SK-N-MC (cell line): ENCODE results near the gene ACACA.

ENCODE experiments used
- DNase-seq: peaks from one replicate; pipeline ENCODE4 v3.0.0-alpha.2; 2011; ENCODE audit warnings: low read depth, low spot score
- H3K27ac ChIP-seq: fragments of 200-600 bp; sonication (generic); 2 replicates; pipeline ENCODE4 v1.5.1; 2016; ENCODE audit warnings: mixed run types
- H3K36me3 ChIP-seq: fragments of 200-600 bp; sonication (generic); 2 replicates; pipeline ENCODE4 v1.6.1; 2017; ENCODE audit warnings: antibody characterized with exemption, low read length, mixed read lengths; ENCODE audit not compliant: insufficient read depth
- H3K4me3 ChIP-seq: fragments of 200-600 bp; sonication (generic); 2 replicates; pipeline ENCODE4 v1.5.1; 2016
- H3K9ac ChIP-seq: fragments of 200-600 bp; sonication (generic); 2 replicates; pipeline ENCODE4 v1.8.0; 2017; ENCODE audit warnings: mixed run types, mixed read lengths; ENCODE audit not compliant: insufficient read length
- H3K9me3 ChIP-seq: fragments of 200-600 bp; sonication (generic); 2 replicates; pipeline ENCODE4 v1.6.1; 2017; ENCODE audit warnings: low read depth, mild to moderate bottlenecking, antibody characterized with exemption, low read length, moderate library complexity, mixed read lengths
- EZH2 ChIP-seq: fragments of 200-600 bp; sonication (generic); IDR thresholded peaks from one replicate; pipeline ENCODE4 v1.6.1; 2017; ENCODE audit warnings: antibody characterized with exemption
- FOXP2 ChIP-seq: optimal IDR thresholded peaks from 2 replicates; pipeline ENCODE3; 2011; ENCODE audit warnings: mild to moderate bottlenecking, moderate library complexity; ENCODE audit not compliant: insufficient read depth; ENCODE audit errors: extremely low read length, control extremely low read depth
- POLR2AphosphoS5 ChIP-seq: IDR thresholded peaks from 2 replicates; pipeline ENCODE4 v1.6.1; 2012; ENCODE audit warnings: mild to moderate bottlenecking, low read depth, low read length, borderline replicate concordance

Gene ACACA

DNA sequence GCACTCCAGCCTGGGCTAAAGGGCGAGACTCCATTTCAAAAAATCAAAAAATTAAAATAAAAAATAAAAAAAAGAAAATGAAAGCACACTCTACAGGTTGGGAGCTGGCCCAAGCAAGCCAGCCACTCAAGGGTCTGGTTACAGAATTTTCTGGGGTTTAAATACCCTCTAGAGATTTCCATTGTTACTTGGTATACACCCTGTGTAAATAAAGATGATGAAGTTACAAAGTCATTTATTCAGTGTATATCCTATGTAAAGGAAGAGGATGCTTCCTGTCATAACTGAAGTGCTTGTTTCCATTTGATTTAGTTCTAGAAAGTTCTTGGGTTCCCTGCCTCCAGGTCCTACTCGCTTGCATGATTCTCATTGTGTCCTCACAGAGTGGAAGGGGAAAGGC is 110.7 kb downstream of the ACACA start:
- Histone ChIP-seq H3K9me3 (no peaks in the 10 kb centered on the region), H3K36me3 (no peaks in the 10 kb centered on the region), H3K27ac (no peak overlapping the region), H3K9ac (no peak overlapping the region), H3K4me3 (no peak overlapping the region)
- TF ChIP-seq FOXP2 = no peak
- no peak for TF ChIP-seq POLR2AphosphoS5
- TF ChIP-seq EZH2 = no peak
- DNase-seq = no peak

DNA sequence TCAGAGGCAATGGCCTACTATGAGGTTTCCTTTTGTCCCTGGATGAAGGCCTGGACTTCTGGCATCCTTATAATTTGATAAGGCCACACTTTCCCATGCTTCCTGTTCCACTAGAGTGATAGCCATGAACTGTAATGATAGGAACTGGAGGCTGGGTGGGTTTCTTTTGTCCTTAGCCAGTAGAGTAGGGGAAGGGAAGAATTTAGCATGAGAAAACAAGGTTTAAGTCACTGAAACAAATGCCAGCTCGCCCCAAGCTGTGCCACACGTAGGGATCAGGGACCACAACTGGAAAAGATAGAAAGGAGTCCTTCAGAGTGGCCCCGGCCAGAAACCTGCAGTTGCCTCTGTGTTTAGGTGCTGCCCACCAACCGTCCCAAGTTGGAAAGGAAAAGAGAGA is 111.7 kb downstream of the ACACA start:
- Histone ChIP-seq H3K9me3 (no peaks in the 10 kb centered on the region), H3K36me3 (no peaks in the 10 kb centered on the region), H3K4me3 (no peak overlapping the region), H3K9ac (no peak overlapping the region), H3K27ac (peak overlapping the region; percentile 37)
- TF ChIP-seq FOXP2 = no peak
- TF ChIP-seq POLR2AphosphoS5 = no peak
- TF ChIP-seq EZH2 = no peak
- DNase-seq = no peak

DNA sequence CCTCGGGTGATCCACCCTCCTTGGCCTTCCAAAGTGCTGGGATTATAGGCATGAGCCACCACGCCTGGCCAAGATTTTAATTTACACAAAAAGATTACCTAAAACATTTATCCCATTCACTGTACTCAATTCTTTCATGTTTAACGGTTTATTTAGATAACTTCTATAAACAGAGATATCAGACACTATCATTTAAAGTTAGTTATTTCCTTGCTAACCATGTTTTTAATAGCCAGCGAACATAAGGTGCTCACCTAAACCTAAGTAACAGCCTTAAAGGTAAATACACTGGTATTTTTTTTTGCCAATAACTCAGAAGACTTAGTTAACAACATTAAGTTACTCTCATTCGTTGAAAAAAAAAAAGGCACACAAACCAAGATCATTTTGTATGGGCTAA is 112.9 kb downstream of the ACACA start:
- DNase-seq = no peak
- no peaks in the 10 kb centered on the region for H3K36me3 ChIP-seq
- H3K9me3 ChIP-seq = no peaks in the 10 kb centered on the region
- H3K4me3 ChIP-seq = no peak overlapping the region
- peak overlapping the region; percentile 77 for H3K27ac ChIP-seq
- no peak for TF ChIP-seq POLR2AphosphoS5
- no peak for TF ChIP-seq EZH2
- no peak for TF ChIP-seq FOXP2
- peak overlapping the region; percentile 47 for H3K9ac ChIP-seq

DNA sequence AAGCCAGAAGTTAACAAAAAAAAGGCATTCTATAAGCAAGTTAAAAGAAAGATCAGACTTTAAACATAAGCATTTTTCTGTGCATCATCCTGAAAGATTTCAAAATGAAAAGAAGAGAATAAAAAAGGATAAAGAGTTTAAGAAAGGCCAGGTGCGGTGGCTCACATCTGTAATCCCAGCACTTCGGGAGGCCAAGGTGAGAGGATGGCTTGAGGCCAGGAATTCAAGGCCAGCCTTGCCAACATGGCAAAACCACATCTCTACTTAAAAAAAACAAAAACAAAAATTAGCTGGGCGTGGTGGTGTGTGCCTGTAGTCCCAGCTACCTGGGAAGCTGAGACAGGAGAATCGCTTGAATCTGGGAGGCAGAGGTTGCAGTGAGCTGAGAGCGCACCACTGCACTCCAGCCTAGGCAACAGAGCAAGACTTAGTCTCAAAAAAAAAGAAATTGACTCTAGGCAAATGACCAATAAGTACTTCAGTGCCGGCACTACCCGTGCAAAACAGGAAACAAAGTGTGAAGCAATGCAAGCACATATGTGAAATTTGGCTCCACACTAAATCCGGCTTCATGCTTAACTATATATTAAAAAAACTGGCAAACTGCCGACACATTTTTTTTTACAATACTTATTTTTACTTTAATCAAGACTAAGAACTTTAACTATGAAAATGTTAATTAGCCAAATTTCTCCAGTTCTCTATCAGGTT is 114.1 kb downstream of the ACACA start:
- Histone ChIP-seq H3K27ac (peak overlapping the region; percentile 77), H3K36me3 (no peaks in the 10 kb centered on the region), H3K9me3 (no peaks in the 10 kb centered on the region), H3K9ac (peak overlapping the region; percentile 28), H3K4me3 (peak overlapping the region; percentile 31)
- DNase-seq = peak; percentile 67
- no peak for TF ChIP-seq EZH2
- TF ChIP-seq POLR2AphosphoS5 = no peak
- no peak for TF ChIP-seq FOXP2

DNA sequence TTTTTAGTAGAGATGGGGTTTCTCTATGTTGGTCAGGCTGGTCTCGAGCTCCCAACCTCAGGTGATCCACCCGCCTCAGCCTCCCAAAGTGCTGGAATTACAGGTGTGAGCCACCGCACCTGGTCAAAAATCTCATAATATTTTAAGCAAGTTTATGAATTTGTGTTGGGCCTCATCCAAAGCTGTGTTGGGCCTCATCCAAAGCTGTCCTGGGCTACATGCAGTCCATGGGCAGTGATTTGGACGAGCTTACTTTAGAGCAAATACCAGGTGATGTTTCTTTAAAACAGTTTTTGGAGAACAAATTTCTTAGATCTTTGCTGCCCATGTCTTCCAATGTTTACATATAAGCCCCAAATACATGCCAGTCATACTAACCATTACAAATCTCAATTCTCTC is 115.3 kb downstream of the ACACA start:
- Histone ChIP-seq H3K36me3 (no peaks in the 10 kb centered on the region), H3K9ac (no peak overlapping the region), H3K4me3 (no peak overlapping the region), H3K9me3 (no peaks in the 10 kb centered on the region), H3K27ac (no peak overlapping the region)
- DNase-seq = no peak
- TF ChIP-seq EZH2 = no peak
- TF ChIP-seq FOXP2 = no peak
- no peak for TF ChIP-seq POLR2AphosphoS5

DNA sequence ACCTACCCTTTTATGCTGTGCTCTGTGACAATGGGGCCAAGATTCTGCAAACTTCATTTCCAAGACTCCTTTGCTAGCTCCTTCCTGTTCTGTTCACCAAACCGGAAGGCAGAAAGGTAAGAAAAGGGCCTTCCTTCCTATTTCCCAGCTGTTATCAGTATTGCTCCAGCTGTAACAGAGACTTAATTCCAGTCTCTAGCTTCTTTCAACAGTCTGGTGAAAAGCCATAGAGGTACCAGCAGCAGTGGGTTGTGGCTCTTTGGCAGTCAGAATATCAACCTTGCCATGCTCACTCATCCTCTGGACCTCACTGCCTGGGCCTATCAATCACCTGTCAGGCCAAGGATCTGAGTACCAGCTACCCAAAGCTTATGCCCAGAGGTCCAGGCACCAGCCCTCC is 120.2 kb downstream of the ACACA start:
- DNase-seq = no peak
- peaks cover 23% of the 10 kb centered on the region for H3K36me3 ChIP-seq
- H3K9me3 ChIP-seq = no peaks in the 10 kb centered on the region
- H3K4me3 ChIP-seq = no peak overlapping the region
- no peak overlapping the region for H3K9ac ChIP-seq
- TF ChIP-seq FOXP2 (no peak), EZH2 (no peak), POLR2AphosphoS5 (no peak)
- H3K27ac ChIP-seq = no peak overlapping the region

DNA sequence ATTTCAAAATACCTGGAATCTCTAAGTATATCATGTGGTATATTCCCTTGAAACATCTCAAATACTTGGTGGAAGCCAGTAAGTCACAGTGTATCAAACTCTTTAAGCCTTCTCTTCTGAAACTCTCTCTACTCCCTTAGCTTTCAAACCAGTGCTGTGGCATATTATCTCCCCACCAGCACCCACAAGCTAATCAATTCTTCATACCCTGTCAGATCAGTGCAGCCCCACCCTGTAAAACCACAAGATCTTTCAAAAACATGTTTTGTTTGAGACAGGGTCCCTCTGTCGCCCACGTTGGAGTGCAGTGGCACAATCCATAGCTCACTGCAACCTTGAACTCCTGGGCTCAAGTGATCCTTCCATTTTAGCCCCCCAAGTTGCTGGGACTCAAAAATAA is 122.4 kb downstream of the ACACA start:
- Histone ChIP-seq H3K36me3 (peaks cover 26% of the 10 kb centered on the region), H3K9me3 (no peaks in the 10 kb centered on the region), H3K27ac (no peak overlapping the region), H3K4me3 (no peak overlapping the region), H3K9ac (no peak overlapping the region)
- TF ChIP-seq FOXP2 = no peak
- no peak for TF ChIP-seq EZH2
- TF ChIP-seq POLR2AphosphoS5 = no peak
- DNase-seq = no peak

DNA sequence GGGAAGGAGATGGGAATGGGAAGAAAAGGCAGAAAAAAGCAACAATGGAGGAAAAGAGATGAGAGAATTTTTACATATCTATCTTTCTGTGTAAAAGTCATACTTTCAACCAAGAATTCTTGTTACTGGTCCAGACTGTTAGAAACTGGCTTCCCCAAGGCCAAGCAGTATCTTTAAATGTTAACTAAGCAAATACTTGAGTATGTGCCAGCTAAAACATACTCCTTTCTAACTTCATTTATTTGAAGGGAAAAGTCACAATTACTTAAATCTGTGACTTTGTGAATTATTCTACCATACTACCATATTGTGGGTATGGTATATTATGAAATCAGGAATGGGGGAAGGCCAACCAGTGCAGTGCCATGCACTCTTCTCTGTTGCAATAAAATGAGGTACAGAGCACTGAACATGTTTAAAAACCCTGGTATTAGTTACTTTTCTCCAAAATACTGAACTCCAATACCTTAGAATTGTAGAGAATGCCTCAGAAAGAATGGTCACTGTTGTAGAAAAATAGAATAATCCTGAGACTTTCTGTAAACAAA is 123.1 kb downstream of the ACACA start:
- H3K9ac ChIP-seq = no peak overlapping the region
- no peak overlapping the region for H3K27ac ChIP-seq
- H3K4me3 ChIP-seq = no peak overlapping the region
- TF ChIP-seq EZH2 (no peak), POLR2AphosphoS5 (no peak), FOXP2 (no peak)
- no peak for DNase-seq
- no peaks in the 10 kb centered on the region for H3K9me3 ChIP-seq
- H3K36me3 ChIP-seq = peaks cover 26% of the 10 kb centered on the region
